Endodermal cell (in vitro differentiated cells): ENCODE data around the gene PTPN21. TPM values are rescaled to one million over a fixed set of nuclear protein-coding genes. Genes with fewer than 3 reads are reported as not detected.

Experiments
- DNase-seq: peaks from one replicate; pipeline ENCODE4 v3.0.0-alpha.2; 2017
- H3K27ac ChIP-seq: 2 replicates; pipeline ENCODE4 v1.5.1; 2013; ENCODE audit warnings: mild to moderate bottlenecking, low read depth, low read length, moderate library complexity
- H3K27me3 ChIP-seq: 2 replicates; pipeline ENCODE4 v1.6.1; 2013; ENCODE audit warnings: mild to moderate bottlenecking, low read length, moderate library complexity; ENCODE audit not compliant: insufficient read depth, control insufficient read depth, poor library complexity, severe bottlenecking
- H3K36me3 ChIP-seq: 2 replicates; pipeline ENCODE4 v1.7.0; 2013; ENCODE audit warnings: mild to moderate bottlenecking, low read length, moderate library complexity; ENCODE audit not compliant: control insufficient read depth, insufficient read depth
- H3K4me1 ChIP-seq: one replicate; pipeline ENCODE4 v1.7.0; 2013; ENCODE audit warnings: low read length; ENCODE audit not compliant: control insufficient read depth, insufficient read depth
- H3K4me3 ChIP-seq: 2 replicates; pipeline ENCODE4 v1.5.1; 2013; ENCODE audit warnings: mild to moderate bottlenecking, low read length, moderate library complexity
- H3K9ac ChIP-seq: 2 replicates; pipeline ENCODE4 v1.6.1; 2013; ENCODE audit warnings: mild to moderate bottlenecking, low read length, moderate library complexity; ENCODE audit not compliant: poor library complexity, severe bottlenecking; ENCODE audit errors: extremely low read depth
- H3K9me3 ChIP-seq: 2 replicates; pipeline ENCODE4 v1.6.1; 2013; ENCODE audit warnings: mild to moderate bottlenecking, low read length, moderate library complexity; ENCODE audit not compliant: control insufficient read depth
- H3K27ac Mint-ChIP-seq: 2 replicates; pipeline ENCODE4 v1.8.0; 2020; ENCODE audit warnings: mixed read lengths
- H3K27me3 Mint-ChIP-seq: 2 replicates; pipeline ENCODE4 v1.8.0; 2021; ENCODE audit warnings: mild to moderate bottlenecking, mixed read lengths; ENCODE audit not compliant: insufficient read depth
- H3K36me3 Mint-ChIP-seq: 2 replicates; pipeline ENCODE4 v1.8.0; 2020; ENCODE audit warnings: low read depth, mixed read lengths
- H3K4me1 Mint-ChIP-seq: 2 replicates; pipeline ENCODE4 v1.8.0; 2020; ENCODE audit warnings: mixed read lengths
- H3K4me3 Mint-ChIP-seq: 2 replicates; pipeline ENCODE4 v1.8.0; 2020; ENCODE audit warnings: mild to moderate bottlenecking, moderate library complexity, mixed read lengths
- H3K9me3 Mint-ChIP-seq: 2 replicates; pipeline ENCODE4 v1.8.0; 2020; ENCODE audit warnings: mild to moderate bottlenecking, mixed read lengths
- WGBS, 2 experiments: methylation state at CpG; one replicate each; pipeline versions ENCODE4 v1.1.5 to v1.1.7; 2013; ENCODE audit warnings: missing lambda C conversion rate in 2 of 2, mixed read lengths in 1 of 2; ENCODE audit not compliant: insufficient coverage in 1 of 2, insufficient read length in 1 of 2; 5-methylcytosine and 5-hydroxymethylcytosine counted together
- total RNA-seq, 2 donors: library from RNA; stranded (reverse); fragmentation: NEBNext Ultra II Directional in 1 of 2; extraction: Animal tissue kit (Norgen Biotek cat#: 25700) in 1 of 2; gene quantifications; 2 replicates in 1 of 2; 3 replicates in 1 of 2; pipeline ENCODE4 v1.2.1, GENCODE V29; 2021
- TF ChIP-seq, protein P1 (sequence below): fragments of 200-600 bp; sonication (generic); conservative IDR thresholded peaks from 2 replicates; pipeline ENCODE4 v1.5.0; 2021; ENCODE audit warnings: antibody characterized with exemption, mild to moderate bottlenecking

The PTPN21 gene
- total RNA-seq, 2 donors from 2014 or later, result 23.8 to 45.5 TPM

DNA sequence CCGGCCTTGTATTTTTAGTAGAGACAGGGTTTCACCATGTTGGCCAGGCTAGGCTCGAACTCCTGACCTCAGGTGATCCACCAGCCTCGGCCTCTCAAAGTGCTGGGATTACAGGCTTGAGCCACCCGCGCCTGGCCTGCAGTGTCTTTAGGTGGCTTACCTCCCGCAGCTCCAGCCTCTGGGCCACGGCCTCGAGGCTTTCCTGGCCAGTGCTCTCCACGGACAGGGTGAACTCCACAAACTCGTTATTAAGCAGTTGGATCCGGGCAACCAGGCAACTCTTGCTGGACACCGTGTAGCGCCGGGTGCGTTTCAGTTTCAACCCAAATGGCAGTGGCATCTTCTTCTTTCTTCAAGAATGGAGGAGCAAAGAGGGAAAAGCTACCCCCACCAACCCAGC is 4.7 kb downstream of the PTPN21 start:
- Mint-ChIP-seq H3K9me3 (no peaks in the 10 kb centered on the region), H3K4me1 (peaks cover 9% of the 10 kb centered on the region), H3K27ac (no peak overlapping the region), H3K27me3 (no peaks in the 10 kb centered on the region), H3K36me3 (peaks cover 26% of the 10 kb centered on the region), H3K4me3 (no peak overlapping the region)
- H3K27me3 ChIP-seq, result no peaks in the 10 kb centered on the region
- H3K9ac ChIP-seq, result no peak overlapping the region
- H3K4me3 ChIP-seq, result no peak overlapping the region
- peaks cover 56% of the 10 kb centered on the region for H3K36me3 ChIP-seq
- 95 to 98% methylated on average over 15 of the region's 15 CpGs for WGBS, 2 experiments
- no peak overlapping the region for H3K27ac ChIP-seq
- TF ChIP-seq, protein P1, sequence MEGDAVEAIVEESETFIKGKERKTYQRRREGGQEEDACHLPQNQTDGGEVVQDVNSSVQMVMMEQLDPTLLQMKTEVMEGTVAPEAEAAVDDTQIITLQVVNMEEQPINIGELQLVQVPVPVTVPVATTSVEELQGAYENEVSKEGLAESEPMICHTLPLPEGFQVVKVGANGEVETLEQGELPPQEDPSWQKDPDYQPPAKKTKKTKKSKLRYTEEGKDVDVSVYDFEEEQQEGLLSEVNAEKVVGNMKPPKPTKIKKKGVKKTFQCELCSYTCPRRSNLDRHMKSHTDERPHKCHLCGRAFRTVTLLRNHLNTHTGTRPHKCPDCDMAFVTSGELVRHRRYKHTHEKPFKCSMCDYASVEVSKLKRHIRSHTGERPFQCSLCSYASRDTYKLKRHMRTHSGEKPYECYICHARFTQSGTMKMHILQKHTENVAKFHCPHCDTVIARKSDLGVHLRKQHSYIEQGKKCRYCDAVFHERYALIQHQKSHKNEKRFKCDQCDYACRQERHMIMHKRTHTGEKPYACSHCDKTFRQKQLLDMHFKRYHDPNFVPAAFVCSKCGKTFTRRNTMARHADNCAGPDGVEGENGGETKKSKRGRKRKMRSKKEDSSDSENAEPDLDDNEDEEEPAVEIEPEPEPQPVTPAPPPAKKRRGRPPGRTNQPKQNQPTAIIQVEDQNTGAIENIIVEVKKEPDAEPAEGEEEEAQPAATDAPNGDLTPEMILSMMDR, result no peak
- DNase-seq, result no peak
- no peaks in the 10 kb centered on the region for H3K9me3 ChIP-seq
- H3K4me1 ChIP-seq, result peaks cover 5% of the 10 kb centered on the region

DNA sequence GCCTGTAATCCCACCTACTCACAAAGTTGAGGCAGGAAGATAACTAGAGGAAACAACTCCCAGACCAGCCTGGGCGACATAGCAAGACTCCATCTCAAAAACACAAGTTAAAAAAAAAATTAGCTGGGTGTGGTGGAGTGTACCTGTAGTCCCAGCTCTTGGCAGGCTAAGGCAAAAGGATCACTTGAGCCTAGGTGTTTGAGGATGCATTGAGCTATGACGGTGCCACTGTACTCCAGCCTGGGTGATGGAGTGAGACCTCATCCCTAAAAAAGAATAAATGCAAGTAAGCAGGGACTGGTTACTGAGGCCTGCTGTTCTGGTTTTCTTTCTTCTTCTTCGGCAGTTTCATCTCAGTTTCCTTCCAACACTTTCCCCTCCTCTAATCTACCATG is 7.4 kb downstream of the PTPN21 start:
- H3K36me3 Mint-ChIP-seq, result peaks cover 36% of the 10 kb centered on the region
- no peaks in the 10 kb centered on the region for H3K4me1 Mint-ChIP-seq
- Histone ChIP-seq H3K36me3 (peaks cover 74% of the 10 kb centered on the region), H3K4me3 (no peak overlapping the region), H3K4me1 (no peaks in the 10 kb centered on the region), H3K27ac (no peak overlapping the region), H3K9ac (no peak overlapping the region), H3K27me3 (no peaks in the 10 kb centered on the region), H3K9me3 (no peaks in the 10 kb centered on the region)
- no peaks in the 10 kb centered on the region for H3K9me3 Mint-ChIP-seq
- TF ChIP-seq, protein P1, result no peak
- WGBS, 2 experiments, result 92 to 100% methylated on average over 1 to 2 of the region's 3 CpGs
- H3K4me3 Mint-ChIP-seq, result no peak overlapping the region
- H3K27me3 Mint-ChIP-seq, result no peaks in the 10 kb centered on the region
- DNase-seq, result no peak
- H3K27ac Mint-ChIP-seq, result no peak overlapping the region

DNA sequence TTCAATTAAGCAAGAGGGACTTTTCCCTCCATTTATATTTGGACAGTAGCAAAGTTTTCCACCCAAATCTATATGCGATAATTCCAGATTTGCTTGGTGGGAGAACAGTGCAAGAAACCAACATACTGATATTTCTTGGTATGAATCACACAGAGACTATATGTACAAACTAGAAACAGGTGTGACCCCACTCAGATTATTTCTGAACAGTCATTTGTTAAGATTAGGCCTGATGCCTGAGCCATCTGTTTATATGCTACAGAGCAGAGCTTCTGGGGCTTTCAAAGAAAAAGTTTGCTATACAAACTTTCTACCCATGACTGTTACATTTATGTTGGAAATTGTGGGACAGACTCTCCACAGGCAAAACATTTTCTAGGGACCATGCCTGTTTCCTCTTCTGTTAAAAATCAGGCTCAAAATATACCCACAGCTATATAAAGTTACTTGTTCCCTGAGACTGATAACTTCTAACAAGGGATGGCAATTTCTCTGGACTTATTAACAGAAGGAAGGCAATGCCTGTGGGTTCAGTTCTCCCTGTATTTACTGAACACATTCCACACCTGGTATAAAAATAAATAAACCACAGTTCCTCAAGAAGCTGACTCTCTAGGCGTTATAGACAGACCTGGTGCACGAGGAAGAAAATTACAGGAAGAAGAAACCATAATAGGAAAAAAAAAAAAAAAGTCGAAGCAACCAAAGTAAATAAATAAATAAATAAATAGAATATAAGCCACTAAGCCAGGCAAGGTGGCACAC is 8.0 kb downstream of the PTPN21 start:
- Mint-ChIP-seq H3K27me3 (no peaks in the 10 kb centered on the region), H3K4me3 (no peak overlapping the region), H3K27ac (no peak overlapping the region), H3K36me3 (peaks cover 41% of the 10 kb centered on the region), H3K9me3 (no peaks in the 10 kb centered on the region), H3K4me1 (no peaks in the 10 kb centered on the region)
- WGBS, 2 experiments, result 100% methylated on average over 1 to 2 of the region's 4 CpGs
- no peak overlapping the region for H3K9ac ChIP-seq
- H3K27ac ChIP-seq, result no peak overlapping the region
- H3K36me3 ChIP-seq, result peaks cover 77% of the 10 kb centered on the region
- H3K9me3 ChIP-seq, result no peaks in the 10 kb centered on the region
- no peaks in the 10 kb centered on the region for H3K27me3 ChIP-seq
- no peak overlapping the region for H3K4me3 ChIP-seq
- DNase-seq, result no peak
- H3K4me1 ChIP-seq, result no peaks in the 10 kb centered on the region
- TF ChIP-seq, protein P1, result no peak
